ENCODE data around the gene BCL11B. TPM values are rescaled to one million over a fixed set of nuclear protein-coding genes. Genes with fewer than 3 reads are reported as not detected.

Gene BCL11B
- total RNA-seq, 4 donors from 2014 or later: 0.68 to 1.5 (median 0.85) TPM

DNA sequence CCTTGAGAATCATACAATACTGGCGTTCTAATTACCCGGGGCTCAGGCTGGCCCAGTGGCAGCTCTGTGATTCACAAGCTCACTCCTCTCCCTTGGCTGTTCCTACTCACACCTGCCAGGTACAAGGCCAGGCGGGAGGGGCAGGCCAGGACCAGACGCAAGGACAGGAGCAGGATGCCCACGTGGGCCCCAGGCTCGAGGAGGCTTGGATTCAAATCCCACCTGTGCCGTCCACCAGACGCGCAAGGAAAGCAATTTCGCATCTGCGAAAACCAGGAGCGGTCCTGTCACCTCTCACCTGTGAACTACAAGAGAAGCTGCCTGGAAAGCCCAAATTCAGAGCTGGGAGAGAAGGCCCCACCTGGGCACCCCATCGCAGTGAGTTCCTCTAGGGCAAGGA lies 50.6 kb downstream of the BCL11B start:
- TF ChIP-seq CTCF (IDR thresholded peaks at IDR 0.05; ENCODE audit: low read depth): no peak

- TF ChIP-seq CTCF (IDR thresholded peaks at IDR 0.05; ENCODE audit: low read depth): no peak
Observed at GRCh38 chr14:99217066-99217955, 54.7 kb downstream of the BCL11B start.

- TF ChIP-seq CTCF (IDR thresholded peaks at IDR 0.05; ENCODE audit: low read depth): no peak
Observed at GRCh38 chr14:99216191-99216590, 55.8 kb downstream of the BCL11B start.

DNA sequence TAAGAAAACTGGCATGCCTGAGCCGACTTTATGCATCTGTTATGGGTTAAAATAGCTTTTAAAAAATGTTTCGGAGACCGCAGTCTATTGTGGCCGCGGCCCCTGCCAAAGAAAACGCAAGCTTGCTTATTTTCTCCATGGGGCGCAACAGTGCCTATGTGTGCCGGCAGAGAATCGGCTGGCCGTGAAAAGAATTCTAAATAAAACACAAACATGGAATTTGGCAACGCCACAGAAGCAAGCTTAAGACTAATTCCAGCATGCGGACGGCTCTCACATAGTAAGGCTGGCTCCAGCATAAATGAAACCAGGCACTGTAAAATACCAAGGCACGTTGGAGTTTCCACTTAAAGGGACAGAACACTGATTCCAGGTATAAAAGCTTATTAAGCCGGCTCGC lies 56.7 kb downstream of the BCL11B start:
- TF ChIP-seq CTCF (IDR thresholded peaks at IDR 0.05; ENCODE audit: low read depth): no peak

DNA sequence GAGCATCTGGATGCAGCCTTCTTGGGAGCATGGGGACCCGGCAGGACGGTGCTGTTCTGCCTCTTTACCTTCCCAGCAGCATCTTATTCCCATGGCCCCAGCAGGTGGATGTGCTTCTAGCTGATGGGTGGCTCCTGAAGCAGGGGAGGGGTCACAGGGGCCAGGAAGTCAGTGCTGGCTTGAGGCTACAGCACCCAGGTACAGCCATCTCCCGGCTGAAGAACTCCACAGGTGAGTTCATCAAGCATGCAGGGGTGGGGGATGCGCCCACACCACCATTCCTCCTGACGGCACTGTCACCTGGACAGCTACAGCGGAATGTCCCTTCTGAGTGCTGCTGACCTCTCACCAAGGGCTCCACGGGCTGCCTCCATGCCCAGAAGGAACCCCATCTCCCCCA lies 57.3 kb downstream of the BCL11B start:
- TF ChIP-seq CTCF (IDR thresholded peaks at IDR 0.05; ENCODE audit: low read depth): no peak

- no peak for TF ChIP-seq CTCF (IDR thresholded peaks at IDR 0.05; ENCODE audit: low read depth)
Observed at GRCh38 chr14:99213527-99213971, 58.4 kb downstream of the BCL11B start.

- no peak for TF ChIP-seq CTCF (IDR thresholded peaks at IDR 0.05; ENCODE audit: low read depth)
Observed at GRCh38 chr14:99213101-99213500, 58.9 kb downstream of the BCL11B start.

Measured in subcutaneous adipose tissue (tissue), 4 donors.